Esophagus squamous epithelium (tissue), 5 donors: ENCODE data around the gene STX8. TPM values are rescaled to one million over a fixed set of nuclear protein-coding genes. Genes with fewer than 3 reads are reported as not detected.

Source experiments
- DNase-seq: peaks from one replicate; lab custom pipeline; 2025; lab: John Stamatoyannopoulos, UW
- H3K27ac ChIP-seq, 4 donors: fragments of 200-600 bp; sonication (generic); one replicate each; pipeline ENCODE4 v1.5.1; 2016 to 2019; ENCODE audit warnings: mild to moderate bottlenecking in 1 of 4
- H3K27me3 ChIP-seq, 4 donors: fragments of 200-600 bp; sonication (generic); 1 replicate in 3 of 4; 2 replicates in 1 of 4; pipeline versions ENCODE4 v1.5.1 to v1.6.0; 2017 to 2021; ENCODE audit warnings: antibody characterized with exemption in 1 of 4
- H3K36me3 ChIP-seq, 3 donors: fragments of 200-600 bp; sonication (generic); one replicate each; pipeline ENCODE4 v1.5.1; 2016 to 2019
- H3K4me1 ChIP-seq, 3 donors: fragments of 200-600 bp; sonication (generic); one replicate each; pipeline ENCODE4 v1.5.1; 2017 to 2019
- H3K4me3 ChIP-seq, 4 donors: fragments of 200-600 bp; sonication (generic); 1 replicate in 3 of 4; 2 replicates in 1 of 4; pipeline ENCODE4 v1.5.1; 2016 to 2019; ENCODE audit warnings: mild to moderate bottlenecking in 2 of 4, moderate library complexity in 1 of 4
- H3K9me3 ChIP-seq, 3 donors: fragments of 200-600 bp; sonication (generic); one replicate each; pipeline ENCODE4 v1.5.1; 2016 to 2019
- CTCF ChIP-seq, 6 experiments: fragments of 450-650 bp in 4 of 6; fragments of 200-600 bp in 2 of 6; sonication (generic) in 2 of 6; IDR thresholded peaks; one replicate each; pipeline ENCODE4 v1.5.1; 2016 to 2019; ENCODE audit warnings: antibody characterized with exemption in 6 of 6, mild to moderate bottlenecking in 4 of 6, moderate library complexity in 4 of 6
- POLR2A ChIP-seq, 4 donors: fragments of 450-650 bp; IDR thresholded peaks; one replicate each; pipeline ENCODE4 v1.6.1; 2017; ENCODE audit warnings: antibody characterized with exemption in 4 of 4, mild to moderate bottlenecking in 4 of 4, moderate library complexity in 3 of 4
- WGBS, 2 donors: methylation state at CpG; one replicate each; pipeline ENCODE4 v1.1.5; 2018; 5-methylcytosine and 5-hydroxymethylcytosine counted together
- intact Hi-C: fragments of 100-400 bp; cut with DNase I; formaldehyde crosslinking; loops from one replicate; pipeline ENCODE4 v1.15.0; 2022
- total RNA-seq, 4 donors: library from RNA; depleted of rRNA; stranded (reverse); fragments of >200 nt; gene quantifications; one replicate each; pipeline ENCODE4 v1.1.0, GENCODE V29; 2016
- donor health status: DM: yes; HTN: yes; CAD: no.

Gene STX8
- total RNA-seq, 4 donors from 2014 or later, result 31.8 to 66.4 (median 46.5) TPM

GRCh38 chr17:9313346-9313745 lies 262.3 kb downstream of the STX8 start:
- TF ChIP-seq POLR2A (IDR thresholded peaks at IDR 0.05), result no peak
- TF ChIP-seq CTCF (IDR thresholded peaks at IDR 0.05), result no peak
- no peaks in the 10 kb centered on the region for H3K4me1 ChIP-seq
- no peaks in the 10 kb centered on the region for H3K27me3 ChIP-seq
- no peaks in the 10 kb centered on the region for H3K9me3 ChIP-seq
- DNase-seq, result no peak
- no peak overlapping the region for H3K4me3 ChIP-seq
- 91 to 98% methylated on average over 4 of the region's 4 CpGs for WGBS, 2 donors
- no peak overlapping the region for H3K27ac ChIP-seq
- intact Hi-C loops, result no loop called here
- no peaks in the 10 kb centered on the region for H3K36me3 ChIP-seq

DNA sequence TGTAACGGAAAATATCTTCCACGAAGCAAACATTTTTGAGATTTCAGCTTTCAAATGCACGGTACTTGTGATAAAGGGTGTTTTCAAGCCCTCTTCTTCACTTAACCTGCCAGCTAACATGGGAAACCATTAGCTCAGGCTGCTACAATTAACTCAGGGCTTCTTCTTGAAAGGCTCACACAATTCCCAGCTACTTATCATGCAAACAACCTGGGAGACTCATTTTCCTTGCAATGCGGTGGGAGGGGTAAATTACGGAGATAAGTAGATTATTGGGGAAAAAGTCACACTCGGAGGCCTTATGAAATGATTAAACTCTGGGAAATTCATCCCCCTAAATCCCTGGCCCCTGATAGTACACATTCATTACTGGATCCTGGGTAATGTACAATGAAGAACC lies 266.4 kb downstream of the STX8 start:
- DNase-seq, result no peak
- TF ChIP-seq CTCF (IDR thresholded peaks at IDR 0.05) (no peak), POLR2A (IDR thresholded peaks at IDR 0.05) (no peak)

DNA sequence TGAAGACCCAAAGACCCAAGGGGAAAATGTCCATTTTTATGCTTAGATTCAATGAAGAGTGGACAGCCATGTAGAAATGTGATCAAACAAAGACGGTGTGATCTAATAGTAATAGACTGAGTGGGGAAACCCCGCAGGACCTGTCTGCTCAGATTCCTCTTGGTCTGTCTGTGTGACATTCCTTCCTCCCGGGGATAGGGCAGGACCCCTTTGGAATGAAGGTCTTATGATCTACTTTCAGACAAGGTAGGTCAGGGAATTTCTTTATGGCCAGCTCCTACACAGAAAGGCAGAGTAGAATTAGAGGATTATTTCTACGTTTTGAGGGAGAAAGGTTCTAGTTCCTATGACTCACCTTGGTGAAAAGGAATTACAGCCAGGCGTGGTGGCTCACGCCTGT lies 267.6 kb downstream of the STX8 start:
- H3K4me1 ChIP-seq, result no peaks in the 10 kb centered on the region
- WGBS, 2 donors, result 75 to 77% methylated on average over 6 of the region's 6 CpGs
- no peak overlapping the region for H3K4me3 ChIP-seq
- no peak overlapping the region for H3K27ac ChIP-seq
- no peaks in the 10 kb centered on the region for H3K36me3 ChIP-seq
- intact Hi-C loops, result no loop called here
- DNase-seq, result no peak
- TF ChIP-seq CTCF (IDR thresholded peaks at IDR 0.05), result no peak
- TF ChIP-seq POLR2A (IDR thresholded peaks at IDR 0.05), result no peak
- no peaks in the 10 kb centered on the region for H3K9me3 ChIP-seq
- H3K27me3 ChIP-seq, result no peaks in the 10 kb centered on the region

More for the DNA sequence above, 266.4 kb downstream of the STX8 start:
- no peaks in the 10 kb centered on the region for H3K9me3 ChIP-seq
- 86 to 87% methylated on average over 6 of the region's 6 CpGs for WGBS, 2 donors
- no peaks in the 10 kb centered on the region for H3K36me3 ChIP-seq
- H3K4me1 ChIP-seq, result no peaks in the 10 kb centered on the region
- no peak overlapping the region for H3K4me3 ChIP-seq
- no peak overlapping the region for H3K27ac ChIP-seq
- intact Hi-C loops, result no loop called here
- H3K27me3 ChIP-seq, result no peaks in the 10 kb centered on the region

GRCh38 chr17:9307313-9307998 lies 268.2 kb downstream of the STX8 start:
- intact Hi-C loops, result no loop called here
- Histone ChIP-seq H3K36me3 (no peaks in the 10 kb centered on the region), H3K9me3 (no peaks in the 10 kb centered on the region), H3K27me3 (no peaks in the 10 kb centered on the region), H3K4me3 (no peak overlapping the region), H3K27ac (no peak overlapping the region), H3K4me1 (no peaks in the 10 kb centered on the region)
- DNase-seq, result no peak
- TF ChIP-seq CTCF (IDR thresholded peaks at IDR 0.05) (no peak), POLR2A (IDR thresholded peaks at IDR 0.05) (no peak)
- WGBS, 2 donors, result 66 to 70% methylated on average over 6 of the region's 7 CpGs

- H3K27ac ChIP-seq, result no peak overlapping the region
- intact Hi-C loops, result no loop called here
- H3K4me1 ChIP-seq, result no peaks in the 10 kb centered on the region
- H3K36me3 ChIP-seq, result no peaks in the 10 kb centered on the region
- 65 to 74% methylated on average over 6 of the region's 6 CpGs for WGBS, 2 donors
- no peak overlapping the region for H3K4me3 ChIP-seq
- H3K9me3 ChIP-seq, result no peaks in the 10 kb centered on the region
- H3K27me3 ChIP-seq, result no peaks in the 10 kb centered on the region
- DNase-seq, result no peak
- no peak for TF ChIP-seq CTCF (IDR thresholded peaks at IDR 0.05)
- no peak for TF ChIP-seq POLR2A (IDR thresholded peaks at IDR 0.05)
These were observed 269.5 kb downstream of the STX8 start for GRCh38 chr17:9306086-9306485.
